HL-60 (cell line): ENCODE measurements around the gene RUFY4.

ENCODE experiments used
- DNase-seq, 2 experiments: peaks; one replicate each; pipeline ENCODE4 v3.0.0-alpha.2; 2010 to 2020; ENCODE audit warnings: low read depth in 1 of 2, low spot score in 1 of 2
- H3K27ac ChIP-seq: fragments of 250-450 bp; sonication (Bioruptor Pico); replicated peaks from 2 replicates; pipeline ENCODE4 v1.5.1; 2020; ENCODE audit warnings: mild to moderate bottlenecking, moderate library complexity
- H3K27me3 ChIP-seq: fragments of 250-450 bp; sonication (Bioruptor Pico); 2 replicates; pipeline ENCODE4 v1.5.1; 2021; ENCODE audit warnings: mild to moderate bottlenecking, moderate library complexity; ENCODE audit not compliant: insufficient read depth, poor library complexity, severe bottlenecking
- H3K4me3 ChIP-seq: replicated peaks from 2 replicates; pipeline ENCODE4 v1.5.1; 2011; ENCODE audit warnings: mild to moderate bottlenecking, control low read depth, low read length; ENCODE audit not compliant: insufficient read depth
- CTCF ChIP-seq: IDR thresholded peaks from one replicate; pipeline ENCODE4 v1.5.1; 2011; ENCODE audit warnings: low read length, control low read depth, inconsistent platforms; ENCODE audit not compliant: insufficient read depth
- GABPA ChIP-seq: IDR thresholded peaks from 2 replicates; pipeline ENCODE4 v1.6.1; 2012; ENCODE audit warnings: low read depth
- POLR2AphosphoS5 ChIP-seq: IDR thresholded peaks from 2 replicates; pipeline ENCODE4 v1.6.1; 2012; ENCODE audit warnings: low read depth
- SPI1 ChIP-seq: IDR thresholded peaks from 2 replicates; pipeline ENCODE4 v1.6.1; 2012; ENCODE audit warnings: low read depth, mild to moderate bottlenecking, borderline replicate concordance
- TF ChIP-seq, protein P1 (sequence below): IDR thresholded peaks from 2 replicates; pipeline ENCODE4 v1.6.1; 2012; ENCODE audit warnings: low read depth; ENCODE audit not compliant: insufficient replicate concordance

RUFY4 gene

GRCh38 chr2:218059289-218059688 lies 9.8 kb upstream of the RUFY4 start:
- TF ChIP-seq POLR2AphosphoS5 (no peak), GABPA (no peak), SPI1 (no peak), CTCF (no peak)
- TF ChIP-seq, protein P1, sequence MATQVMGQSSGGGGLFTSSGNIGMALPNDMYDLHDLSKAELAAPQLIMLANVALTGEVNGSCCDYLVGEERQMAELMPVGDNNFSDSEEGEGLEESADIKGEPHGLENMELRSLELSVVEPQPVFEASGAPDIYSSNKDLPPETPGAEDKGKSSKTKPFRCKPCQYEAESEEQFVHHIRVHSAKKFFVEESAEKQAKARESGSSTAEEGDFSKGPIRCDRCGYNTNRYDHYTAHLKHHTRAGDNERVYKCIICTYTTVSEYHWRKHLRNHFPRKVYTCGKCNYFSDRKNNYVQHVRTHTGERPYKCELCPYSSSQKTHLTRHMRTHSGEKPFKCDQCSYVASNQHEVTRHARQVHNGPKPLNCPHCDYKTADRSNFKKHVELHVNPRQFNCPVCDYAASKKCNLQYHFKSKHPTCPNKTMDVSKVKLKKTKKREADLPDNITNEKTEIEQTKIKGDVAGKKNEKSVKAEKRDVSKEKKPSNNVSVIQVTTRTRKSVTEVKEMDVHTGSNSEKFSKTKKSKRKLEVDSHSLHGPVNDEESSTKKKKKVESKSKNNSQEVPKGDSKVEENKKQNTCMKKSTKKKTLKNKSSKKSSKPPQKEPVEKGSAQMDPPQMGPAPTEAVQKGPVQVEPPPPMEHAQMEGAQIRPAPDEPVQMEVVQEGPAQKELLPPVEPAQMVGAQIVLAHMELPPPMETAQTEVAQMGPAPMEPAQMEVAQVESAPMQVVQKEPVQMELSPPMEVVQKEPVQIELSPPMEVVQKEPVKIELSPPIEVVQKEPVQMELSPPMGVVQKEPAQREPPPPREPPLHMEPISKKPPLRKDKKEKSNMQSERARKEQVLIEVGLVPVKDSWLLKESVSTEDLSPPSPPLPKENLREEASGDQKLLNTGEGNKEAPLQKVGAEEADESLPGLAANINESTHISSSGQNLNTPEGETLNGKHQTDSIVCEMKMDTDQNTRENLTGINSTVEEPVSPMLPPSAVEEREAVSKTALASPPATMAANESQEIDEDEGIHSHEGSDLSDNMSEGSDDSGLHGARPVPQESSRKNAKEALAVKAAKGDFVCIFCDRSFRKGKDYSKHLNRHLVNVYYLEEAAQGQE = no peak
- DNase-seq = no peak
- Histone ChIP-seq H3K27me3 (no peaks in the 10 kb centered on the region), H3K27ac (no peak overlapping the region), H3K4me3 (no peak overlapping the region)

- TF ChIP-seq CTCF (no peak), POLR2AphosphoS5 (no peak), GABPA (no peak), SPI1 (no peak)
- TF ChIP-seq, protein P1 = no peak
- H3K27ac ChIP-seq = no peak overlapping the region
- no peaks in the 10 kb centered on the region for H3K27me3 ChIP-seq
- DNase-seq = no peak
- no peak overlapping the region for H3K4me3 ChIP-seq
These were observed 8.9 kb upstream of the RUFY4 start for GRCh38 chr2:218060118-218060517.

DNA sequence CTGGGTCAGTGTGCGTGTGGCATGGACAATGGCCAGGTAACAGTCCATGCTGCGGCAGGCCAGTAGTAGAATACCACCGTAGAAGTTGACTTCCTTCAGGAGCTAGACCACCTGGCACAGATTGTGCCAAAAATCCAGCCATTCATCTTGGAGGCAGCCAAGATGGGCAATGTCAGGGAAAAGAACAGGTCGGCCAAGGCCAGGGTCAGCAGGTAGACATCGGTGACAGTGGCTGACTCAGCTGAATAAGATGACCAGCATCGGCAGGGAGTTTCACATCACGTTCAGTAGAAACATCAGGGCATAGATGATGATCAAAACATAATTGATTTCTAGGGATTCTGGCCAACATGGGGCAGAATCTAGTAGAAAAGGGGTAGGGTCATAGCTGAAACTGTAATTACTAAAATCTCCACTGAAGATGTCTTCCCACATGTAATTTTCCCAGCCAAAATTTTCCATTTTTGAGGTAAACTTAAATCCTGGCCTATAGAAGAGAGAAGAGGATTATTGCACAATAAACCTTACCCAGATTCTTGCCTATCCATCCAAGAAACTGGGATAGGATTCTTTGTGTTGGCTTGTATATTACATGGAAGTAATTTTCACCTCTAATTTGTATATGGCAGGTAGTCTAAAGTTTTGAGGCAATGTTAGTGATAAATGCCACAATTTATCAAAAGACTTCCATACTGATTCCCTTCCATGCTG lies 7.9 kb upstream of the RUFY4 start:
- no peak for DNase-seq
- Histone ChIP-seq H3K4me3 (no peak overlapping the region), H3K27ac (no peak overlapping the region), H3K27me3 (no peaks in the 10 kb centered on the region)
- TF ChIP-seq SPI1 (no peak), CTCF (no peak), POLR2AphosphoS5 (no peak), GABPA (no peak)
- TF ChIP-seq, protein P1 = no peak
